ENCODE measurements around the gene IGFL1. TPM values are rescaled to one million over a fixed set of nuclear protein-coding genes. Genes with fewer than 3 reads are reported as not detected.
"Not testable (repeated sequence)": the region's sequence is repeated elsewhere in the genome, so short reads cannot be mapped to it uniquely, and the experiment has no call there.

Gene IGFL1
- total RNA-seq, 4 donors from 2014 or later = not detected

GRCh38 chr19:46192992-46193650 lies 36.4 kb upstream of the IGFL1 start:
- 47% methylated on average over 11 of the region's 11 CpGs for WGBS
- TF ChIP-seq CTCF (IDR thresholded peaks at IDR 0.05) (no peak), POLR2A (IDR thresholded peaks at IDR 0.05; ENCODE audit: low read depth) (no peak), POLR2AphosphoS5 (IDR thresholded peaks at IDR 0.05) (no peak), EP300 (IDR thresholded peaks at IDR 0.05) (no peak)
- no peak for DNase-seq (ENCODE audit: extremely low spot score)
- intact Hi-C loops (cut with DNase I) = loop anchor here (5.0 kb wide), 1 partner anchor 161 kb away; no protein-coding TSS in a partner anchor
- Histone ChIP-seq H3K9me3 (no peaks in the 10 kb centered on the region), H3K27ac (replicated peaks in 1 of 4) (no peak overlapping the region), H3K4me3 (no peak overlapping the region), H3K4me1 (peaks cover 0 to 3% (median 0%) of the 10 kb centered on the region in 4 donors), H3K27me3 (peaks cover 0 to 70% (median 2%) of the 10 kb centered on the region in 4 donors), H3K36me3 (no peaks in the 10 kb centered on the region)

GRCh38 chr19:46193678-46194077 lies 35.9 kb upstream of the IGFL1 start:
- intact Hi-C loops (cut with DNase I) = loop anchor here (5.0 kb wide), 1 partner anchor 161 kb away; no protein-coding TSS in a partner anchor

GRCh38 chr19:46195104-46195503 lies 34.4 kb upstream of the IGFL1 start:
- H3K27me3 ChIP-seq = peaks cover 0 to 62% (median 2%) of the 10 kb centered on the region in 4 donors
- H3K36me3 ChIP-seq = no peaks in the 10 kb centered on the region
- no peak for TF ChIP-seq POLR2A (IDR thresholded peaks at IDR 0.05; ENCODE audit: low read depth)
- no peak for TF ChIP-seq CTCF (IDR thresholded peaks at IDR 0.05)
- TF ChIP-seq POLR2AphosphoS5 (IDR thresholded peaks at IDR 0.05) = no peak
- no peak for TF ChIP-seq EP300 (IDR thresholded peaks at IDR 0.05)
- intact Hi-C loops (cut with DNase I) = no loop called here
- no peaks in the 10 kb centered on the region for H3K4me1 ChIP-seq
- 95% methylated on average over 3 of the region's 3 CpGs for WGBS
- no peak overlapping the region for H3K27ac ChIP-seq (replicated peaks in 1 of 4)
- H3K9me3 ChIP-seq = no peaks in the 10 kb centered on the region
- H3K4me3 ChIP-seq = no peak overlapping the region
- no peak for DNase-seq (ENCODE audit: extremely low spot score)

More at GRCh38 chr19:46193678-46194077, 35.9 kb upstream of the IGFL1 start:
- DNase-seq (ENCODE audit: extremely low spot score) = no peak
- Histone ChIP-seq H3K36me3 (no peaks in the 10 kb centered on the region), H3K4me1 (peaks cover 0 to 3% (median 0%) of the 10 kb centered on the region in 4 donors), H3K4me3 (no peak overlapping the region), H3K27me3 (peaks cover 0 to 66% (median 2%) of the 10 kb centered on the region in 4 donors), H3K27ac (replicated peaks in 1 of 4) (no peak overlapping the region), H3K9me3 (no peaks in the 10 kb centered on the region)
- WGBS = 80% methylated on average over 4 of the region's 4 CpGs
- TF ChIP-seq CTCF (IDR thresholded peaks at IDR 0.05) = no peak
- no peak for TF ChIP-seq EP300 (IDR thresholded peaks at IDR 0.05)
- TF ChIP-seq POLR2AphosphoS5 (IDR thresholded peaks at IDR 0.05) = no peak
- no peak for TF ChIP-seq POLR2A (IDR thresholded peaks at IDR 0.05; ENCODE audit: low read depth)

GRCh38 chr19:46195919-46196318 lies 33.6 kb upstream of the IGFL1 start:
- H3K4me3 ChIP-seq; H3K9me3 ChIP-seq; H3K27ac ChIP-seq (replicated peaks in 1 of 4); H3K4me1 ChIP-seq; DNase-seq (ENCODE audit: extremely low spot score); H3K36me3 ChIP-seq; intact Hi-C loops (cut with DNase I): not testable (repeated sequence)
- WGBS = 96% methylated on average over 6 of the region's 7 CpGs
- H3K27me3 ChIP-seq = peaks cover 0 to 54% (median 2%) of the 10 kb centered on the region in 4 donors

- Histone ChIP-seq H3K27ac (replicated peaks in 1 of 4) (no peak overlapping the region), H3K36me3 (no peaks in the 10 kb centered on the region), H3K4me1 (no peaks in the 10 kb centered on the region), H3K4me3 (no peak overlapping the region), H3K9me3 (no peaks in the 10 kb centered on the region), H3K27me3 (peaks cover 0 to 47% (median 0%) of the 10 kb centered on the region in 4 donors)
- TF ChIP-seq POLR2A (IDR thresholded peaks at IDR 0.05; ENCODE audit: low read depth) = no peak
- TF ChIP-seq EP300 (IDR thresholded peaks at IDR 0.05) = no peak
- TF ChIP-seq POLR2AphosphoS5 (IDR thresholded peaks at IDR 0.05) = no peak
- no peak for TF ChIP-seq CTCF (IDR thresholded peaks at IDR 0.05)
- DNase-seq (ENCODE audit: extremely low spot score) = no peak
- WGBS = 64% methylated on average over 7 of the region's 8 CpGs
- intact Hi-C loops (cut with DNase I) = no loop called here
These were observed 33.0 kb upstream of the IGFL1 start for GRCh38 chr19:46196410-46197124.
